Tongue (tissue), 2 donors: ENCODE data around the gene C22orf23. TPM values are rescaled to one million over a fixed set of nuclear protein-coding genes. Genes with fewer than 3 reads are reported as not detected.
"Not testable (repeated sequence)": the region's sequence is repeated elsewhere in the genome, so short reads cannot be mapped to it uniquely, and the experiment has no call there.

ENCODE experiments used
- DNase-seq: peaks from one replicate; pipeline ENCODE4 v3.0.0-alpha.2; 2015
- total RNA-seq: library from RNA; depleted of rRNA; stranded (reverse); fragments of >200 nt; gene quantifications from one replicate; pipeline ENCODE4 v1.2.3, GENCODE V29; 2014

C22orf23 gene
- total RNA-seq, 1 donor from 2014 or later: not detected

- DNase-seq: no peak
These were observed 352 bp downstream of the C22orf23 start for GRCh38 chr22:37953062-37953436.

- DNase-seq: not testable (repeated sequence)
These were observed 772 bp downstream of the C22orf23 start for GRCh38 chr22:37952629-37953028.

- no peak for DNase-seq
These were observed 2.1 kb downstream of the C22orf23 start for GRCh38 chr22:37951305-37951704.

GRCh38 chr22:37947142-37947795, 6.1 kb downstream of the C22orf23 start:
- DNase-seq: not testable (repeated sequence)

- not testable (repeated sequence) for DNase-seq
These were observed 9.0 kb downstream of the C22orf23 start for GRCh38 chr22:37944423-37944822.

GRCh38 chr22:37943825-37944198, 9.6 kb downstream of the C22orf23 start:
- no peak for DNase-seq

- DNase-seq: no peak
These were observed 10.1 kb downstream of the C22orf23 start for GRCh38 chr22:37943136-37943824.

- no peak for DNase-seq
These were observed 11.3 kb downstream of the C22orf23 start for GRCh38 chr22:37942133-37942532.

GRCh38 chr22:37940698-37941376, 12.6 kb downstream of the C22orf23 start:
- DNase-seq: no peak

- peak; percentile 87 for DNase-seq
These were observed 19.6 kb downstream of the C22orf23 start for GRCh38 chr22:37933711-37934376.

- no peak for DNase-seq
These were observed 20.4 kb downstream of the C22orf23 start for GRCh38 chr22:37932821-37933578.

GRCh38 chr22:37932401-37932800, 21.0 kb downstream of the C22orf23 start:
- no peak for DNase-seq

GRCh38 chr22:37931893-37932389, 21.5 kb downstream of the C22orf23 start:
- no peak for DNase-seq

- no peak for DNase-seq
These were observed 22.4 kb downstream of the C22orf23 start for GRCh38 chr22:37930952-37931440.

- DNase-seq: no peak
These were observed 23.0 kb downstream of the C22orf23 start for GRCh38 chr22:37930270-37930951.

- DNase-seq: no peak
These were observed 24.0 kb downstream of the C22orf23 start for GRCh38 chr22:37929390-37929789.

- DNase-seq: no peak
These were observed 25.8 kb downstream of the C22orf23 start for GRCh38 chr22:37927637-37927936.

- DNase-seq: no peak
These were observed 26.4 kb downstream of the C22orf23 start for GRCh38 chr22:37926771-37927636.

GRCh38 chr22:37926358-37926757, 27.0 kb downstream of the C22orf23 start:
- no peak for DNase-seq

GRCh38 chr22:37925767-37926166, 27.6 kb downstream of the C22orf23 start:
- DNase-seq: no peak
